Activated CD8-positive, alpha-beta memory T cell treated with anti-CD3 and anti-CD28 coated beads for 48 hours (primary cell): ENCODE data around the gene ORC2.

ENCODE experiments used
- DNase-seq, 3 experiments: peaks; one replicate each; pipeline ENCODE4 v3.0.0-alpha.2; 2020; ENCODE audit warnings: low read depth in 2 of 3, low spot score in 2 of 3

Gene ORC2

DNA sequence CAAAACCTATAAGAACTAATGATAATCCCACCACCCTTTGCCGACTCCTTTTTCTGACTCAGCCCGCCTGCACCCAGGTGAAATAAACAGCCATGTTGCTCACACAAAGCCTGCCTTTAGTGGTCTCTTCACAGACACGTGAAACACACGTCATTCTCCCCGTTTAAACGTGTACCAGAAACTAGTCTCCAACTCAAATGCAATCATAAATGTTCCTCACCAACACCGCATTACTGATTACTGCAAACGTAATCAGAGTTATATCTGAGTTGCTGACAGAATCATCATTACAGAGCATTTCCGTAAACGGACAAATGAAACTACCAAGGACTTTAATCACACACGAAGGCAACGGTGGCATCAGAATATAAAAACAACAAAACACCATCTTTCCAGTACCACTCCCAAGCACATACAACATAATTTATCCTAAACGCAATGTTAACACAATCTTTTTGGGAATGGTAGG lies 100.9 kb downstream of the ORC2 start:
- DNase-seq, result peak in 1 of 3 experiments; percentile 42

DNA sequence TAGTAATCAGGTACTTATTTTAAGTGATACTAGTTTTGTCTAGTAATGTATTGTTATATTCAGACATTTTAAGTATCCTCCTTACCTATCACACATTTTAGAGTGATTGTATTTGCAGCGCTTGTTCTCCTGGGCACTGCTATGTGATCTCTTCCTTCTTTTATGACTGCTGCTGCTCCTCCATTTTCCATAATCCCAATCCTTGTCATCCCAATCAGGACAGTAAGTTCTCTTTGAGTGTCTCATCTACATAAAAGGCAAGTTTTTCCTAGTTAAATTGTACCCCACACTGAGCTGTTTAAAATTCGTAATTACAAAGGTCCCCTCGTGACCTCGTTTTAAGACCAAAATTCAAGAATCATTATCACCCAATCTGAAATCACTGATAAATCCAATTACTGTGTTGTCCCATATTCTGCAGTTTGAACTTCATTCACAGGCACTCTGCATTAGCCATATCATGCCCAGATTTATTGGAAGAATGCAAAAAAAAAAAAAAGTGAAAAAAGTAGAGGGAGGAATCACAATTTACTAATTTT lies 101.8 kb downstream of the ORC2 start:
- DNase-seq, result no peak

DNA sequence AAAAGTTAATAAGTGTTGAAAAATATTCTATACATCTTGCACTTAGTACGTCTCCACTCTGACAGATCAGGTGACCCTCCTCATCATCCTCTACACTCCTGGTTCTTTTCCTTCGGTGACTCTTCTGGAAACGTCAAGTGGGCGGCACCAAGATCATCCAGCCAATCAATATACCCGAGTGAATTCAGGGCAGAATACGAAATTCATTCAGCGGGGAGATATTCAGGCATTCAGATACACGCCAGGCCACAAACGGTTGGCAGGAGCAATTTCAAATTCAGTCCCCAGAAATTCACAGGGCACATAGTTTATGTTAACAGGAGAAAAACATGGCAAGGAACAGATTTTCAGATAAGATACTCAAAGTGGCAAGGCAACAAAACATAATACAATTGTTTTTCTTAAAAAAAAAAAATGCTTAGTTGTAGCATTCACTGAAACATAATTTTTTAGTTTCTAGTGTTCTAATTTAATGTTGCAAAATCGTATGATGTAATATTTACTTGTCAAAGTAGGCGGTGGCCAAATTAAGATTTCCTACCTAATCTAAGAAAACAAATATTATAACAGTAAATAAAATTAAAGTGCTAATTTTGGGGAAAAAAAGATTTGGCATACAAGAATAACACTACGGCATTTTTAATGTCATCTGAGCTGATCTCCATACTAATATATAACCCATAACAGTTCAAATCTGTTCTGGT lies 103.2 kb downstream of the ORC2 start:
- no peak for DNase-seq
